ENCODE data around the gene TMEM191C.
A peak's percentile ranks its signal among the peaks of the same experiment; 100 is the strongest.
"Not testable (repeated sequence)": the region's sequence is repeated elsewhere in the genome, so short reads cannot be mapped to it uniquely, and the experiment has no call there.

Gene TMEM191C

GRCh38 chr22:21472984-21473383, 5.8 kb downstream of the TMEM191C start:
- DNase-seq (ENCODE audit: low read depth in 4 of 4, low spot score in 1 of 4): not testable (repeated sequence)

GRCh38 chr22:21473664-21474063, 6.5 kb downstream of the TMEM191C start:
- DNase-seq (ENCODE audit: low read depth in 4 of 4, low spot score in 1 of 4): not testable (repeated sequence)

GRCh38 chr22:21484039-21484438, 16.9 kb downstream of the TMEM191C start:
- not testable (repeated sequence) for DNase-seq (ENCODE audit: low read depth in 4 of 4, low spot score in 1 of 4)

- DNase-seq (ENCODE audit: low read depth in 4 of 4, low spot score in 1 of 4): not testable (repeated sequence)
Measured at GRCh38 chr22:21487723-21488122, 20.5 kb downstream of the TMEM191C start.

GRCh38 chr22:21489149-21489680, 22.0 kb downstream of the TMEM191C start:
- DNase-seq (ENCODE audit: low read depth in 4 of 4, low spot score in 1 of 4): not testable (repeated sequence)

- not testable (repeated sequence) for DNase-seq (ENCODE audit: low read depth in 4 of 4, low spot score in 1 of 4)
Measured at GRCh38 chr22:21490556-21490955, 23.4 kb downstream of the TMEM191C start.

GRCh38 chr22:21492271-21492670, 25.1 kb downstream of the TMEM191C start:
- DNase-seq (ENCODE audit: low read depth in 4 of 4, low spot score in 1 of 4): not testable (repeated sequence)

GRCh38 chr22:21493789-21494782, 26.9 kb downstream of the TMEM191C start:
- DNase-seq (ENCODE audit: low read depth in 4 of 4, low spot score in 1 of 4): not testable (repeated sequence)

GRCh38 chr22:21497984-21498383, 30.8 kb downstream of the TMEM191C start:
- DNase-seq (ENCODE audit: low read depth in 4 of 4, low spot score in 1 of 4): not testable (repeated sequence)

GRCh38 chr22:21498489-21498888, 31.3 kb downstream of the TMEM191C start:
- not testable (repeated sequence) for DNase-seq (ENCODE audit: low read depth in 4 of 4, low spot score in 1 of 4)

- not testable (repeated sequence) for DNase-seq (ENCODE audit: low read depth in 4 of 4, low spot score in 1 of 4)
Measured at GRCh38 chr22:21499623-21500506, 32.7 kb downstream of the TMEM191C start.

GRCh38 chr22:21510397-21510796, 43.2 kb downstream of the TMEM191C start:
- not testable (repeated sequence) for DNase-seq (ENCODE audit: low read depth in 4 of 4, low spot score in 1 of 4)

GRCh38 chr22:21512022-21512421, 44.8 kb downstream of the TMEM191C start:
- DNase-seq (ENCODE audit: low read depth in 4 of 4, low spot score in 1 of 4): not testable (repeated sequence)

GRCh38 chr22:21514117-21514516, 46.9 kb downstream of the TMEM191C start:
- not testable (repeated sequence) for DNase-seq (ENCODE audit: low read depth in 4 of 4, low spot score in 1 of 4)

- not testable (repeated sequence) for DNase-seq (ENCODE audit: low read depth in 4 of 4, low spot score in 1 of 4)
Measured at GRCh38 chr22:21515234-21515633, 48.0 kb downstream of the TMEM191C start.

GRCh38 chr22:21516522-21516921, 49.3 kb downstream of the TMEM191C start:
- DNase-seq (ENCODE audit: low read depth in 4 of 4, low spot score in 1 of 4): not testable (repeated sequence)

- DNase-seq (ENCODE audit: low read depth in 4 of 4, low spot score in 1 of 4): peak in 1 of 4 experiments; percentile 61
Measured at GRCh38 chr22:21516970-21517764, 50.0 kb downstream of the TMEM191C start.

Measured in stimulated activated CD4-positive, alpha-beta T cell treated with anti-CD3 and anti-CD28 coated beads, Interleukin-1b, Interleukin-23, amount 100 ng/mL, for 24 hours (primary cell).